Vagina (tissue), 2 donors: ENCODE measurements around the gene N4BP3.

Source experiments
- CTCF ChIP-seq, 3 experiments: fragments of 450-650 bp in 2 of 3; fragments of 200-600 bp in 1 of 3; sonication (generic) in 1 of 3; IDR thresholded peaks; one replicate each; pipeline ENCODE4 v1.5.1; 2017 to 2019; ENCODE audit warnings: antibody characterized with exemption in 3 of 3, mild to moderate bottlenecking in 2 of 3, moderate library complexity in 2 of 3
- POLR2A ChIP-seq, 2 donors: fragments of 450-650 bp; IDR thresholded peaks; one replicate each; pipeline ENCODE4 v1.6.1; 2017; ENCODE audit warnings: antibody characterized with exemption in 2 of 2, mild to moderate bottlenecking in 2 of 2, moderate library complexity in 2 of 2

GRCh38 chr5:178093134-178093533 lies 20.2 kb upstream of the N4BP3 start:
- TF ChIP-seq CTCF (IDR thresholded peaks at IDR 0.05) (no peak), POLR2A (IDR thresholded peaks at IDR 0.05) (no peak)
